GM12875 (cell line): ENCODE measurements around the gene SYNE2.

Source experiments
- H3K4me3 ChIP-seq: one replicate; pipeline ENCODE4 v1.5.1; 2011; ENCODE audit warnings: low read depth, low read length, control low read depth
- CTCF ChIP-seq: IDR thresholded peaks from 2 replicates; pipeline ENCODE4 v1.5.1; 2011; ENCODE audit warnings: low read depth, mild to moderate bottlenecking, control low read depth, inconsistent platforms, low read length, moderate library complexity, borderline replicate concordance; ENCODE audit not compliant: insufficient read depth

SYNE2 gene

DNA sequence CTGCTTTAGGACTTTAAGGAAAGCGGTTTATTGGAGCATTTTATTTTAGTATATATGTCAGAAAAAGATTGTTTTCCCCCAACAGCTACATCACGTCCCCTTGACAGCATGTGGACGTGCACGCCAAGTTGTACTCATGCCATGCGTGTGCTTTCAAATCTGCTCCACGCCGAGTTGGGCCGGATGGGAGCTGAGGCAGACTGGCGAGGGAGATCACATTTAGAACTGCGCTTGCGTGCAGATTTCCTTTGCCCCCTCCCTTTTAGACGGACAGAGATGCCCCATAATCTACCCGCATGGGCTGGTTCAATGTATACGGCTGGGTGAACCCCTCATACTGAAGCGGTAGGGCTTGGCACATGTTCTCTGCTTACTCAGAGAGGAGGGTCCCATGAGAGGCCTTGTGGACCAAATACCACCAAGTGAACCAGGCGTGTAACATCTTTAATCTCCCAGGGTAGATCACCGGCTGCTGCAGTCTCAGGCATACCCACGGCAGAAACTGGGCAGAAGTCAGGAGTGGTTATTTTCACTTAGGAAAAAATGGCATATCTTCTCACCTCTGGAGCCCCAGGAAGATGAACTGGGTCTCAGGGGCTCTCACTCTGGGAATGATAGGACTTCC, 349.2 kb downstream of the SYNE2 start:
- no peak overlapping the region for H3K4me3 ChIP-seq
- no peak for TF ChIP-seq CTCF

DNA sequence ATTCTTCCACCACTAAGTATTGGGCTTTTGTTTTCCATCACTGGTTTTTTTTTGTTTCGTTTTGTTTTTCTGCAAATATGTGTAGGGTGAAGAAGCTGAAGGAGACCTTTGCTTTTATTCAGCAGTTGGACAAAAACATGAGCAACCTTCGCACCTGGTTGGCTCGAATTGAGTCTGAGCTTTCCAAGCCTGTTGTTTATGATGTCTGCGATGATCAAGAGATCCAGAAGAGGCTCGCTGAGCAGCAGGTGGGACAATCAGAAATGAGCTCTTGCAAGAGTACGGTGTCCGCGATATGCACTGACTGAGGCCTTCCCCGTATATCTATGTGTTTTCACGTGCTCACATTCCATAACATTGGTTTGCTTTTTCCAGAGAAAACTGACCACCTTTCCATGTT, 349.9 kb downstream of the SYNE2 start:
- no peak for TF ChIP-seq CTCF

GRCh38 chr14:64203366-64204006, 350.7 kb downstream of the SYNE2 start:
- no peak for TF ChIP-seq CTCF
- H3K4me3 ChIP-seq, result no peak overlapping the region

More for the DNA sequence above, 349.9 kb downstream of the SYNE2 start:
- H3K4me3 ChIP-seq, result no peak overlapping the region

- TF ChIP-seq CTCF, result no peak
- no peak overlapping the region for H3K4me3 ChIP-seq
Observed at GRCh38 chr14:64208261-64208660, 355.5 kb downstream of the SYNE2 start.

- no peak for TF ChIP-seq CTCF
- H3K4me3 ChIP-seq, result no peak overlapping the region
Observed at GRCh38 chr14:64208981-64209380, 356.2 kb downstream of the SYNE2 start.

DNA sequence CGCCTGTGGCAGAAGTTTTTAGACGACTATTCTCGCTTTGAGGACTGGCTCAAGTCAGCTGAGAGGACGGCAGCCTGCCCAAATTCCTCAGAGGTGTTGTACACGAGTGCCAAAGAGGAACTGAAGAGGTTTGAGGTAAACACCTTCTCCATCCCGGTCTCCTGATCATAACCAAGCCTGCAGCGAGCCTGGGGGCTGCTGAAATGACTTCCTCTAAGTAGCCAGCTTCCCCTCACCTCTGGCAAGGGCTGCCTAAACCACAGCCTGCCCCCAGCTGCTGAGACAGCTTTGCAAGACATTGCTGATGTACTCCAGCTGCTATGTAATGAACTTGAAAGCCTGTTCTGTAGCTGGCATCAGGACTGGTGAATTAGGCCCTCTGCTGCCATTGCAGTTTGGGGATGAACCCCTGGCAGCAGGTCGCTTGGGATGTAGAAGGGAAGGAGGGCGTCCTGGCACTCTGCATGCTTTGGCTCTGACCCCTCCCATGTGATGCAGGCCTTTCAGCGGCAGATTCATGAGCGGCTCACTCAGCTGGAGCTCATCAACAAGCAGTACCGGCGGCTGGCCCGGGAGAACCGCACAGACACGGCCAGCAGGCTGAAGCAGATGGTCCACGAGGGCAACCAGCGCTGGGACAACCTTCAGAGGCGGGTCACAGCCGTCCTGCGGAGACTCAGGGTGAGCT, 356.8 kb downstream of the SYNE2 start:
- TF ChIP-seq CTCF, result no peak

More for the DNA sequence above, 356.8 kb downstream of the SYNE2 start:
- no peak overlapping the region for H3K4me3 ChIP-seq
